HG03521 (cell line): ENCODE data around the gene NTMT1.
"Not testable (repeated sequence)": the region's sequence is repeated elsewhere in the genome, so short reads cannot be mapped to it uniquely, and the experiment has no call there.

Experiments
- ATAC-seq: cut with Tn5 transposase; IDR thresholded peaks from one replicate; pipeline ENCODE4 v1.9.1; 2021; ENCODE audit warnings: mild to moderate bottlenecking, moderate library complexity; ENCODE audit not compliant: unreplicated experiment

Gene NTMT1

GRCh38 chr9:129626079-129626624 is at the start of gene NTMT1:
NTMT1 (plus strand) TSS chr9:129626163; CDS start chr9:129632704, 6,541 bp downstream.
- peak; percentile 79 for ATAC-seq

GRCh38 chr9:129576546-129577543 is 49.1 kb upstream of the NTMT1 start:
- no peak for ATAC-seq

- no peak for ATAC-seq
Measured at GRCh38 chr9:129579294-129579693, 46.7 kb upstream of the NTMT1 start.

- ATAC-seq: no peak
Measured at GRCh38 chr9:129580211-129580915, 45.6 kb upstream of the NTMT1 start.

- ATAC-seq: no peak
Measured at GRCh38 chr9:129581505-129582189, 44.3 kb upstream of the NTMT1 start.

GRCh38 chr9:129582855-129583254 is 43.1 kb upstream of the NTMT1 start:
- no peak for ATAC-seq

GRCh38 chr9:129583308-129584038 is 42.5 kb upstream of the NTMT1 start:
- no peak for ATAC-seq

- no peak for ATAC-seq
Measured at GRCh38 chr9:129584136-129584535, 41.8 kb upstream of the NTMT1 start.

GRCh38 chr9:129585352-129585751 is 40.6 kb upstream of the NTMT1 start:
- ATAC-seq: no peak

- ATAC-seq: no peak
Measured at GRCh38 chr9:129586245-129586644, 39.7 kb upstream of the NTMT1 start.

GRCh38 chr9:129586685-129587084 is 39.3 kb upstream of the NTMT1 start:
- ATAC-seq: no peak

- ATAC-seq: no peak
Measured at GRCh38 chr9:129587487-129588262, 38.3 kb upstream of the NTMT1 start.

- no peak for ATAC-seq
Measured at GRCh38 chr9:129590466-129590865, 35.5 kb upstream of the NTMT1 start.

- no peak for ATAC-seq
Measured at GRCh38 chr9:129591916-129592315, 34.0 kb upstream of the NTMT1 start.

GRCh38 chr9:129592790-129593189 is 33.2 kb upstream of the NTMT1 start:
- ATAC-seq: not testable (repeated sequence)

GRCh38 chr9:129594632-129595031 is 31.3 kb upstream of the NTMT1 start:
- no peak for ATAC-seq

GRCh38 chr9:129595311-129595741 is 30.6 kb upstream of the NTMT1 start:
- ATAC-seq: no peak

- ATAC-seq: no peak
Measured at GRCh38 chr9:129595903-129596540, 29.9 kb upstream of the NTMT1 start.
